Measurements from ENCODE around the gene MTA3. TPM values are rescaled to one million over a fixed set of nuclear protein-coding genes. Genes with fewer than 3 reads are reported as not detected.

MTA3 gene
- polyA plus RNA-seq, 1 donor from 2014 or later = 11.2 TPM

- Histone ChIP-seq H3K4me3 (ENCODE audit: low read length) (no peak overlapping the region), H3K36me3 (ENCODE audit: insufficient read depth, low read length) (no peaks in the 10 kb centered on the region), H2AFZ (ENCODE audit: low read depth, low read length) (no peak overlapping the region), H3K4me2 (ENCODE audit: low read length) (no peak overlapping the region), H3K9me3 (ENCODE audit: low read length) (no peaks in the 10 kb centered on the region), H3K27ac (ENCODE audit: low read length) (no peak overlapping the region), H3F3A (ENCODE audit: insufficient read depth, low read length, poor library complexity, severe bottlenecking) (no peaks in the 10 kb centered on the region), H4K20me1 (ENCODE audit: insufficient read depth) (no peaks in the 10 kb centered on the region), H3K27me3 (ENCODE audit: insufficient read depth, low read depth, low read length) (no peaks in the 10 kb centered on the region), H3K79me2 (replicated peaks; ENCODE audit: insufficient read depth, low read length) (no peaks in the 10 kb centered on the region), H3K9ac (ENCODE audit: low read length) (no peak overlapping the region), H3K9me2 (ENCODE audit: insufficient read depth, low read length) (no peaks in the 10 kb centered on the region)
- TF ChIP-seq TAF1 (IDR thresholded peaks at IDR 0.05; ENCODE audit: low read depth) (no peak), EZH2 (IDR thresholded peaks at IDR 0.05; ENCODE audit: borderline replicate concordance, insufficient read depth, low read length, poor library complexity, severe bottlenecking) (no peak), EP300 (conservative IDR thresholded peaks at IDR 0.05; ENCODE audit: poor library complexity, severe bottlenecking) (no peak), SMC3 (conservative IDR thresholded peaks at IDR 0.05; ENCODE audit: poor library complexity) (no peak), RAD21 (conservative IDR thresholded peaks at IDR 0.05) (no peak), POLR2AphosphoS5 (IDR thresholded peaks at IDR 0.05) (no peak), MXI1 (conservative IDR thresholded peaks at IDR 0.05; ENCODE audit: poor library complexity, severe bottlenecking) (no peak), REST (IDR thresholded peaks at IDR 0.05; ENCODE audit: borderline replicate concordance) (no peak), CTCF (IDR thresholded peaks at IDR 0.05; ENCODE audit: poor library complexity, severe bottlenecking) (no peak)
These were observed 232.5 kb downstream of the MTA3 start for GRCh38 chr2:42800981-42801380.

- Histone ChIP-seq H4K20me1 (ENCODE audit: insufficient read depth) (no peaks in the 10 kb centered on the region), H3K4me2 (ENCODE audit: low read length) (no peak overlapping the region), H3K4me3 (ENCODE audit: low read length) (no peak overlapping the region), H3K9ac (ENCODE audit: low read length) (no peak overlapping the region), H3K9me3 (ENCODE audit: low read length) (no peaks in the 10 kb centered on the region), H3K27me3 (ENCODE audit: insufficient read depth, low read depth, low read length) (no peaks in the 10 kb centered on the region), H2AFZ (ENCODE audit: low read depth, low read length) (no peak overlapping the region), H3K79me2 (replicated peaks; ENCODE audit: insufficient read depth, low read length) (no peaks in the 10 kb centered on the region), H3K27ac (ENCODE audit: low read length) (no peak overlapping the region), H3K9me2 (ENCODE audit: insufficient read depth, low read length) (no peaks in the 10 kb centered on the region), H3K36me3 (ENCODE audit: insufficient read depth, low read length) (no peaks in the 10 kb centered on the region), H3F3A (ENCODE audit: insufficient read depth, low read length, poor library complexity, severe bottlenecking) (no peaks in the 10 kb centered on the region)
- TF ChIP-seq SMC3 (conservative IDR thresholded peaks at IDR 0.05; ENCODE audit: poor library complexity) = no peak
- no peak for TF ChIP-seq POLR2AphosphoS5 (IDR thresholded peaks at IDR 0.05)
- TF ChIP-seq MXI1 (conservative IDR thresholded peaks at IDR 0.05; ENCODE audit: poor library complexity, severe bottlenecking) = no peak
- TF ChIP-seq EP300 (conservative IDR thresholded peaks at IDR 0.05; ENCODE audit: poor library complexity, severe bottlenecking) = no peak
- no peak for TF ChIP-seq EZH2 (IDR thresholded peaks at IDR 0.05; ENCODE audit: borderline replicate concordance, insufficient read depth, low read length, poor library complexity, severe bottlenecking)
- TF ChIP-seq REST (IDR thresholded peaks at IDR 0.05; ENCODE audit: borderline replicate concordance) = no peak
These were observed 232.9 kb downstream of the MTA3 start for GRCh38 chr2:42801381-42801780.

Measured in neural cell (in vitro differentiated cells).